GM18858 (cell line): ENCODE measurements around the gene GSTM3.
"Not testable (repeated sequence)": the region's sequence is repeated elsewhere in the genome, so short reads cannot be mapped to it uniquely, and the experiment has no call there.

Source experiments
- ATAC-seq: cut with Tn5 transposase; IDR thresholded peaks from one replicate; pipeline ENCODE4 v1.9.1; 2021; ENCODE audit not compliant: unreplicated experiment

The GSTM3 gene

GRCh38 chr1:109704173-109704572 is 36.7 kb downstream of the GSTM3 start:
- no peak for ATAC-seq

- not testable (repeated sequence) for ATAC-seq
Observed at GRCh38 chr1:109702940-109703339, 37.9 kb downstream of the GSTM3 start.

GRCh38 chr1:109697861-109698260 is 43.0 kb downstream of the GSTM3 start:
- ATAC-seq, result not testable (repeated sequence)

GRCh38 chr1:109697066-109697465 is 43.8 kb downstream of the GSTM3 start:
- no peak for ATAC-seq

GRCh38 chr1:109695138-109695537 is 45.7 kb downstream of the GSTM3 start:
- not testable (repeated sequence) for ATAC-seq

GRCh38 chr1:109694400-109694799 is 46.4 kb downstream of the GSTM3 start:
- ATAC-seq, result not testable (repeated sequence)

GRCh38 chr1:109691759-109692158 is 49.1 kb downstream of the GSTM3 start:
- ATAC-seq, result no peak

- ATAC-seq, result no peak
Observed at GRCh38 chr1:109689844-109690405, 50.9 kb downstream of the GSTM3 start.

- ATAC-seq, result peak; percentile 97
Observed at GRCh38 chr1:109687641-109688499, 53.0 kb downstream of the GSTM3 start, which contains the start of gene GSTM1. GSTM1 (plus strand) TSS chr1:109687817; CDS start chr1:109687874, 57 bp downstream.

- ATAC-seq, result not testable (repeated sequence)
Observed at GRCh38 chr1:109687109-109687508, 53.7 kb downstream of the GSTM3 start.

- ATAC-seq, result not testable (repeated sequence)
Observed at GRCh38 chr1:109685890-109686289, 54.9 kb downstream of the GSTM3 start.

- ATAC-seq, result not testable (repeated sequence)
Observed at GRCh38 chr1:109685399-109685798, 55.4 kb downstream of the GSTM3 start.

- not testable (repeated sequence) for ATAC-seq
Observed at GRCh38 chr1:109684777-109685176, 56.1 kb downstream of the GSTM3 start.
